ENCODE measurements around the gene PTPN5.
"Not testable (repeated sequence)": the region's sequence is repeated elsewhere in the genome, so short reads cannot be mapped to it uniquely, and the experiment has no call there.

PTPN5 gene

DNA sequence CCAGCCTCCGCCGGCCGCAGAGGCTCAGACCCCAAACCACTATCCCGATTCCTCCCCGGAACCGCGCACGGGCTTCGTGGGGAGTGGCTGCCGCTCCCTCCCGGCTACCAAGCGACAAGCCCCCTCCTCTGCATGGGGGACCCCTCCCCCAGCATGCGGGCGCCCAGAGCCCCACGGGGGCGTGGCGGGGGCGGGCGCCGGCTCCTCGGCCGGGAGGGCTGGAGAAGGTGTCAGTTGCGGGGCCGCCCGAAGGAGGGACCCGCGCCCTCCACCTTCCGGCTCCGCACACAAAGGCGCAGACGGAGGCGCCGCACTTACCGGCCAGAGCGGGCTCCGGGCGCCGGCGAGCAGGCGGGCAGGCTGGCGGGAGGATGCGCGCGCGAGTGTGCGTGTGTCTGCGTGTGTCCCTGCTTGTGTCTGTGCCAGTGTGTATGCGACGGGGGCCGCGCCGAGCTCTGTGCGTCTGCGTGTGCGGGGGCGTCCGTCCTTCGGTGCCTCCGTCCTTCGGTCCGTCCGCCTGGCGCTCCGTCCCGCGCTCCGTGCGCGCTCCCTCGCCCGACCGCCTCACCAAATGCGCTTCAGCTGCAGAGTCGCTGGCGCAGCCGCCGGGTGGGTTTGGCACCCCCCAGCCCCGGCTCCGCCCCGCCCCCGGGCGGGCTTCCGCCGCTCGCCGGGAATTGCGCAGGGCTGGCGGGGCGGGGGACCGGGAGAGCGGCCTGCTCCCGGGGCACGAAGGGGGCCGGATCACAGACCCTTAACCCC is at the start of gene PTPN5:
Gene PTPN5 (minus strand): TSS at position 592 of the 762 bp plus-strand sequence. CDS start 19,840 bp downstream, outside the sequence.
- no peak for DNase-seq (ENCODE audit: low read depth)

DNA sequence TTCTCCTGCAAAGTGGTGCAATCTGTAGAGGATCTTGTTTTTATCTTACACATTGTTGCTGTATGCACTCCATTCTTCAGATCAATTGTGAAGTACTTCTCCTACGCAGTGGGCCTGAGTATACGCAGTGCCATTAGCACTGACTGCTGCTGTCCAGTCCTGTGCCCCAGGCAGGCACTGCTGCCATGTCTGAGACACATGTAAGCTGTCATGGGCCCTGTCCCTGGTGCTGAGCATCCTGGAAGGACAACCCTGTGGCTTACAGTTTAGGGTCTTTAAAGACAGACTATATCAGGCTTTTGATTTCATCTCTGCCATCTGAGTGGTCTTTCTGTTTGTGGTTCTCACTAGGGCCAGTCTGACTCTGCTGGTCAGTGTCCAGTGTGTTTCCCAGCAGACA is 44.8 kb upstream of the PTPN5 start:
- no peak for DNase-seq (ENCODE audit: low read depth)

DNA sequence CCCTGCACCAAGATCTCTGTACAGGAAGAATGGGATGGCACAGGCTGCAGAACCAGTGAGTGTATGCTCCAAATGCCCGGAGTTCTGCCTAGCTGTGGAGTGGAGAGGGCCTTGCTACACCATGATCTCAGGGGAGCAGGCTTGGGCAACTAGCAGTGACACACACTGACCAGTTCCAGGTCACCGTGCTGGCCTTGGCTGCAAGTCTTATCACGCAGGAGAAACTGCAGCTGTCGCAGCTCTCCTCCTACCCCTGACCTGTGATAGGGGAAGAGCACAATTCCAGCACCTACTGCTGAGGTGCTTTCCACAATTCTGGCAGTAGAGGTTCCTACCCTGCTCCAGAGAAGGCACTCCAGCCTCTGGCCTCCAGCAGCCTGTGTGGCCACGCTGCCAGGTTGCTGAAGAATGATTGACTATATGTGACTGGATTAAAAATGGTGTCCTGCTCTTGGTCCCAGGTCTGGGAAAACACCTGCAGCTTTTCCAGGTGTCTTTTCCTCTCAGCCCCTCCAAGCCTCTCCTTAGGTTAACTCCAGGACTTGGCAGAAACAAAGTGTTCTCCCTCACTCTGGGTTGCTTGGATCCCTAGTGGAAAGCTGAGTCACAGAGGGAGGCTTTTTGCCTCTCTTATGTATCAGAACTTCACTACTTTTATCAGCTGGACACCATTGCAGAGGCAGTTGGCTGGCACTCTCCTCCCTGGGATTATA is 43.3 kb upstream of the PTPN5 start:
- no peak for DNase-seq (ENCODE audit: low read depth)

DNA sequence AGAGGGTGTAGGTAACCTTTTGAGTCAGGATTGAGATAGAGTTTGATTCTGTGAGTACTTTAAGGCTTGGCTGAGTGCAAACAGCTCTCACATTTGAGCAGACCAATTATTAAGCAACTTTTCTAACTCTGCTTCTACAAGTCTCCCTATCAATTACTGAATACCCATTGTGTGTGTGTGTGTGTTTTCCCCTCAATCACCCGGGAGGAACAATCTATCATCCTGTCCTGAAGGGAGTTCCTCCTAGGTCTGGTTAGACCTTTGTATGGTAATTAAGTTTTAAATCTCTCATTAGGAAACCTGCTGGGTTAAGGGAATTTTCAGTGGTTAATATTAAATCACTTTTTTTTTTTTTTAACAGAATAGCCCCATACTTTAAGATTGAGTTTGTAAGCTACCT is 28.6 kb upstream of the PTPN5 start:
- not testable (repeated sequence) for DNase-seq (ENCODE audit: low read depth)

DNA sequence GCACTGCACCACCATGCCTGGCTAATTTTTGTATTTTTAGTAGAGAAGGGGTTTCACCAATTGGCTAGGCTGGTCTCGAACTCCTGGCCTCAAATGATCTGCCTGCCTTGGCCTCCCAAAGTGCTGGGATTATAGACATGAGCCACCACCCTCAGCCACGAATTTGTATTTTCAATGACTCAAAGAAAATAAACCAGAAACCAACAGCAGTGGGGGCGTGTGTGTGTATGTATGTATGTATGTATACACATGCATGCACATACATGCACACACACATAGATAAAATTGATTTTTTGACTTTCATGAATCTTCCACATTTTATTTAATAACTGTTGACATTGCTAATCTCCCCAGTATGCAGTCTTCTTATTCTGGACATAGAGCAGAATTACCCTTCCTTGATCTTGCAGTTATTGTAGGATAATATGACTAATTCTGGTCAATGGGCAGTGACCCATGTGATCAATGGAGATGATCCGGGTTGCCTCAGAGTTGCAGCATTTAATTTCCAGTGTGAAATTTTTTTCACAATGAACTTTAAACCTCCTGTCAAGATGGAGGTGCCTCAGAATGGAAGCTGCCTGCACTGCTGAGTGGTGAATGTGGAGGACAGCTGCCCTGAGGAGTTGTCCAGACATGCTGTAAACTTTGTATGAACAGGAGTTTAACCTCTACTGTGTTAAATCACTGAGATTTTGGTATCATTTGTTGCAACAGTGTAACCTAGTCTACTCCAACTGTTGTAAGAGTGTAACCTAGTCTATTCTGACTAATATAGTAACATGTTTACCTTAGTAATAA is 12.8 kb upstream of the PTPN5 start:
- DNase-seq (ENCODE audit: low read depth) = no peak

DNA sequence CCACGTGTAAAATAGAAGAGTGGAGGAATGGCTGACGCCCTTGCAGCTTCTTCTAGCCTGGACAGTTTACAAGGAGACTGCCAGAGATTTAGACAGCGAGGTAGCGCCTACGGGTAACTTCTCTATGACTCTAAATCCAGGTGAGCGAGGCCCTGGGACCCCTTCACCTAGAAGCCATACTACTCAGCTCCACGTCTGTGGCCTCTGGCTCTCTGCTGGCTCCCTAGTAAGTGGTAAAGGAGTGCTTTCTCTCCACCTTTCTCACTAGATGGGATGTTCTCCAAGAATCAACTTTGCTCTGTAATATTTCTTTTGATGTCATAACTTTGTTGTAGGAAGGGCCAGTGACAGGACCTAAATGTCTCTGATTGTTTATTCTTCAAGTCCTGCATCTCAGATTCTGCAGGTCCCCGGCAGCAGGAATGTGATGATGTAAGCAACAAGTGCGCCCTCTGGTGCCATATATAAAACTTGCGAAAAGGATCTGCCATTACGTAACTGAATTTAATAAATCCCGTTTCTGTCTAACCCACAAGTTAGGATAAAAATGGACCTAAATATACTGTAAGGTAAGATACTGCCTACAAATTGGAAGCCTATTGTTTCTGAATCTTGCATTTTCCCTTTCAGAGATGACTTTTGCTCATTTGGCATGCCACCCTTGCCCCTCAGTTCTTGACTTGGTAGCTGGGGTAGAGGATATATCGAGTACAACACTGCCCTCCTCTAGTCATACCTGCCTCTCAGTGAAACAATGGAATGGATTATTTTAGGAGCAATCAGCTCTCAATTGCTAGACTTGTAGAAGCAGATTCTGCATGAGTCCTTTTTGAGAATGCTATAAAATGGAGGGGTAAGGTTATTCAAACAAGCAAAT is 11.0 kb upstream of the PTPN5 start:
- peak; percentile 35 for DNase-seq (ENCODE audit: low read depth)

DNA sequence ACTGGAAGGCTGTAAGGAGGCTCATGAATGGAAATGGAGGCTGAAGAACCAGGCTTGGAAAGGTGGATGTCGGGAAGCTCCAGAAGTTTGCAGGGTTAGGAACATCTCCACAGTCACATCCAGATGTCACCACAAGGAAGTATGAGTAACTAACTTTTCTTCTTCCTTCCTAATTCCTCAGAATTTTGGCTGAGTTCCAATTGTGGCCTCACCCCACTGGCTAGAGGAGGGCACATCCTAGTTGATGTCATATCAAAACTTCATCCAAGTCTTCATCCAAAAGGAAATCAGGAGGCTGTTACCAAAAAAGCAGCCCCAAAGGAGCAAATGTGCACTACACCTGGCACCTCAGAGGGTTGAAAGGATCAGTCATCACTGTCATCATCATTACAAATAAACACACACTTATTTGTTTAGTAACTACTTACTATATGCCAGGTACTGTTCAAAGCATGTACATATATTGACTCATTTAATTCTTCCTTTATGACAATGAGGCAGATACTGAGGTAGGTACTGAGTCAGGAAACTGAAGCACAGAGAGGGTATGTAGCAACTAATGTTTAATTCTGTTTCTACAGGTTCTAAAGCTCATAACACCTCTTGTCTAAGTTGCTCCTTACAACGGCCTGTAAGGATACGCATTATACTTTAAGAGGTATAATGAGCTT is 7.3 kb upstream of the PTPN5 start:
- no peak for DNase-seq (ENCODE audit: low read depth)

DNA sequence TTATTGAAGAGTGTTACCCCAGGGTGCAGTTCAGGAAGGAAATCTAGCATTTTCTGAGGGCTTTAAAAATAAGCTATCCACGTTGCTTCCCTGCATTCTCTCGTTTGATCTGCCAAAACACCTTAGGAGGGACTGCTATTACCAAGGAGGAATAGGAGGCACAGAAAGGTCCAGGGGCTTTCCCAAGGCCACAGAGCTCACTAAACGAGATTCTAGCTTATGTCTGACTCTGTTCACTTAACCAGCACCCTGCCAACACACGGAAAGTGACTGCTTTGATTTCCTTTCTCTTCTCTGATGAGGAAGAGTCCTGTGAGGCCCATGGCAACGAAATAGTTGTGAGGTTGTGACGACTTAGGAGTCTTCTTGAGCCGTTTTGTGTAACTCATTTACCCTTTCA is 3.4 kb upstream of the PTPN5 start:
- no peak for DNase-seq (ENCODE audit: low read depth)

DNA sequence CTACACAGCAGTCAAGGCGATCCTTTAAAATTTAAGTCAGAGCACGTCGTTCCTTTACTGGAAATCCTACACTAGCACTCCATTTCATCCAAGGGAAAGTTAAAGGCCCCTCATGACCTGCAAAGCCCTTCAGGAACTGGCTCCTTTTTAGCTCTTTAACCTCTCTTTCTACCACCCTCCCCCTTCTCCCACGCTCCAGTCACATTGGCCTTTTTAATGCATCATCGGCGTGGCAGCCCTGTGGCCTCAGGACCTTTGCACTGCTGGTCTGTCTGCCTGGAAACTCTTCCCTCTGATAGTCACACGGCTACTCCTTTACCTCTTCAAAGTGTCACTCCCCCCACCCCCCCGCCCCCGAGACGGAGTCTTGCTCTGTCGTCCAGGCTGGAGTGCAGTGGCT is 1.2 kb upstream of the PTPN5 start:
- no peak for DNase-seq (ENCODE audit: low read depth)

DNA sequence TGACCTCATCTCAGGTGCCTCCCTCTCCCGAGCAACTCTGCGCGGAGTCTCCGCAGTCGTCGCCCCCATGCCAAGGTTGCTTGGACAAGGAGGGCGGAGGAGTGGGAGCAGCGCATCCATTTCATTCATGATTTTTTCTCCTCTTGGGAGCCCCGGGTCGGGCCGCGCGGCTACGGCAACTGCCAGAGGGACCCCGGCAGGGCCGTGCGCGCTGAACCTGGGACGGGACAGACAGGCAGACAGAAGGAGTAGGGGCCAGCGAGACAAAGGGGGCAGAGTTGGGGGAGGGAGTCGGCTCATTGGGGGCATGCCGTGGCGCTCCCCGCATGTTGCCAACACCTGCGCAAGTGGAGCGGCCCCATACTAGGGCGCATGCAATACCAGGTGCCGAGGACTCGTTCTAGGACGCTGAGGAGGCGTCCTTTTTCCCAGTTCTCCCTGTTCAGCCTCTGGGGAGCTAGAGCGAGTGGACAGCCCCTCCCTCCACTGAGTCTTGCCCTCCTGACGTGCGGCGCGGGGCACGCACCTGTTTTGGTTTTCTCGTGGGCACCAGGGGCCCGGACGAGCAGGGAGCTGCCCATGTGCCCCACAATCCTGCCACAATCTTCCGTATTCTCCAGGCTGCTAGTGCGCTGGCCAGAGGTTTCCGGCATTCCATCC is 501 bp upstream of the PTPN5 start:
- no peak for DNase-seq (ENCODE audit: low read depth)

DNA sequence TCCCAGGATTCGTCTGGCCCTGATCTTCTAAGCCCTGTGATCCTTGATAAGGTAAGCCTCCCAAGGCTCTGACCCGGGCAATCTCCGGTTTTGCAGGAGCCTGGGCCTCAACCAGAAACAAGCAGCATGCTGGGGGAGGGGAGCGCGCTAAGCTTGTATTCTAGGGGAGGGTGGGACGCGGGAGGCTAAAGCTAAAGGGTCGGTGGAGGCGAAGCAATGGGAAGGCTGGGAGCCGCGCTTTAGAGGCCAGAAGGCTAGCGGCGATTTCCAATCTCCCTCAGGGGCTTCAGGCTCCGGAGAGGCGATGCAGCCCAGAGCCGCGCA is 753 bp downstream of the PTPN5 start:
- no peak for DNase-seq (ENCODE audit: low read depth)

DNA sequence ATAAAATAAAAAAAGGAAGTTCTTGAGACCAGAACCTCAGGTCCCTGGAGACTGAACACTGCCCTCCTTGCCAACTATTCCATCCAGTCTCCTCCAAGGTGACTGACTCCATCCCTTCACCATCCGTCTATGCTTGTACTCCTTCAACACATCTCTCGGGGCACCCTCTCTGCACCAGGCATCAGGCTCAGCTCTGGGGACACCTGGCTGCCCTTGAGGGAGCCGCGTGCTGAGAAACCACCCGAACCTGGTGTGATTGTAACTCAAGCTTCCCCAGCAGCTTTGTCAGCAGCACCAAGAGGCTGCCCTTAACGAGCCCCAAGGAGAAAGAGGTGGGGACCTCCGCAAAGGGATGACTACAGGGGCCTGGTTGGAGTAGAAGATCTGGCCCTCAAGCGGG is 1.7 kb downstream of the PTPN5 start:
- DNase-seq (ENCODE audit: low read depth) = no peak

DNA sequence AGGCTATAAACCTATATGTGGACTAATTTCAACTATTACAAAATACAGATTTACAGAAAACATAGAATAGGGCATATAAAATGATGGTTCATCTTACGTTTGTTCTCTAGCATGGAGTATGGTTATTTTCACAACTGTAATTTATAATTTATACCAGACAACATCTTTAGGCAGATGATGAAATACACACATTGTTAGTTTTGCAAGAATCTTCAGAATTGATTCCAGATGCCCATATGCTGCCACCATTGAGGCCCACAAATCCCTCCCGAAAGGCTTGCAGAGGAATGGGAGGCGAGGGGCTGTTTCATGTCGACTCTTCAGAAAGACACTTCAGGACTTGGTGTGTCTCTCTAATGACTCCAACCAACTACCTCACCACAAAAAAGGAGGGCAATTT is 6.2 kb downstream of the PTPN5 start:
- DNase-seq (ENCODE audit: low read depth) = no peak

DNA sequence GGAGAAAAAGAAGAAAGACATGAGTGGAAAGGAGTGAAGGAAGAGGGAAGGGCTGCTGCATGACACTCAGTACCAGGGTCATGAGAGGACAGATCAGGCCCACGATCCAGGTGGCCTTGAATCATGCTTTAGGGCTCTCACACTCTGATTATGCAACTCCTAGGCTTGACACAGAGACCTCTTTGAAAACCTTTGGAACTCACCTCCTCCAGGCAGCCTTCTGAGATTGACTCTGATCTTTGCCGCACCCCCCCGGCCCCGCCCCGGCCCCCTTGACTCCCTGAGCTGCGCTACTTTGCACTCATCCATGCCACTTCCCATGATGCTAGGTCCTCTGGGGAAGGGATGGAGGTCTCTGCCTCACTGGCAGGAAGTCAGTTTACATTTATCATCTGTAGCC is 10.7 kb downstream of the PTPN5 start:
- DNase-seq (ENCODE audit: low read depth) = no peak

DNA sequence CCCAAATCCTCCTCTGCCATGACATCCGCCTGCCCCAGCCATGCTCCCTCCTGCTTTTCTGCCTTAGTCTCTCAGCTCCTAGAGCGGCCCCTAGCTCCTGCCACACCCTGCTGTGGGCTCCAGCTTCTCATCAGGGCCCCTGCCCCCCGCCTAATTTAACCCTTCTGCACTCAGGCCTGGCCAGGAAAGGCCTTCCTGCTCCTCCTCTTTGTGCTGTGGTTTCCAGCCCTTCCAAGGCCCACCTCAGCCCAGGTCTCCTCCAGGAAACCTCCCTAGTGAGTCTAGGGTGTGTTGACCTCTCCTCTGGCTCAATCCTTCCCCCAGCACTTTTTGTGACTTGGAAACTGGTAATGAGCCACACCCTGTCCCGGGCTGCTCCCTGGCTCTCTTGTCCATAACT is 11.3 kb downstream of the PTPN5 start:
- DNase-seq (ENCODE audit: low read depth) = no peak

DNA sequence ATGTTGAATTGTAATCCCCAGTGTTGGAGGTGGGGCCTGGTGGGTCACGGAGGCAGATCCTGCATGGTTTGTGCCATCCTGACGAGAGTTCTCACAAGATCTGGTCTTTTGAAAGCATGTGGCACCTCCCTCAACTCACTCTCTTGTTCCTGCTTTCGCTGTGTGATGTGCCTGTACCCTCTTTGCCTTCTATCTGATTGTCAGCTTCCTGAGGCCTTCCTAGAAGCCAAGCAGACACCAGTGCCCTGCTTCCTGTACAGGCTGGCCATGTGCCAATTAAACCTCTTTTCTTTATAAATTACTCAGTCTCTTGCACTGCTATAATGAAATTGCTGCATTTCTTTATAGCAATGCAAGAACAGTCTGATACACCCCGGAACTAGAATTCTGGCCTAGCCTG is 13.1 kb downstream of the PTPN5 start:
- DNase-seq (ENCODE audit: low read depth) = no peak

DNA sequence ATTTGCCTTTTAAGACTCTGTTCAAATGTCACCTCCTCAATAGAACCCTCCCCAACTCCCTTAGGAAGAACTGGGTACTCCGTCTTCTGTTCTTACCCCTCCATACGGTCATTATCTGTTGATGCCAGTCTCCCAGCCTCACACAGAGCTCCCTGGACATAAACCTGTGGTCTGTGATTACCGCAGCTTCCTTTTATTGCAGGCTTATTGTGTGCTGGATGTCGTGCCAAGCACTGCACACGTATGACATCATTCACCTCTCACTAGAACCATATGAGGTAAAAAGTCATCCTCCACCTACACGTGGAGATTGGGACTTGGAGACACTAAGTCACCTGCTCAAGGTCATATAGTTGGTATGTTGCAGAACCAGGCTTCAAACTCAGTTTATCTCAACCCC is 15.3 kb downstream of the PTPN5 start:
- no peak for DNase-seq (ENCODE audit: low read depth)

DNA sequence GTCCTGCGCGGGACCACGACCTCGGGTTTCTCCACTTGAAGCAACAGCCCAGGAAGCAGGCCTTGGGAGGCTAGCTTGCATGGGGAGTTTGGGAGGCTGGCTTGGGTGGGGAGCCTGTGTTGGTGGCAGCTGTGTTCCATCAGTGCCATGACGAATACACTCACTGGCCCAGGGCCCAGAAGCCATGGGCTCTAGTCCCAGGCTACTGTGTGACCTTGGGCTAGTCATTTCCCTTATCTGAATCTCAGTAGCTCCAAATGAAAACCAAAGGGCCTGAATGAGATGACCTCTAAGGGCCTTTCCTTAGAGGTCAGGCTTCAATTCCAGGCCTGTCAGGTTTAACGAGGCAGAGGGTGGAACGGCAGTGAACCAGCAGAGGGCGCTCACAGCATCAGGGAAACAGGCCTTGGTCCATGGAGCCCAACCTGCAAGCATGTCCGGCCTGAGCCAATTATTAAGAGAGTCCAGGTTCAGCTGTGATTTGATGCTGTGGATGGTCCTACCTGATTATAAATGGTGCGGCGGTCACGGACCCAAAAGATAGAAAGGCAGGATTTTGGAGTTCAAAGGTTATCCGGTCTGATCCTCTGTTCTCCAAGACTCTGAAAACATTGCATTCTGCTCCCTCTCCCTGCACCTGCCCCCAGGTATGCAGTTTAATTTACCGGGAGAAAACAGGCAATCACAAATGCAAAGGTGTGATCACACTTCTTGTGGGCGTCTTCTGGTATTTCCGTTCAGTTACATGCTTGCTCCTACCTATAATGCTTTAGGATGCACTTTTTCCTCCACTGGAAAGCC is 15.9 kb downstream of the PTPN5 start:
- no peak for DNase-seq (ENCODE audit: low read depth)

DNA sequence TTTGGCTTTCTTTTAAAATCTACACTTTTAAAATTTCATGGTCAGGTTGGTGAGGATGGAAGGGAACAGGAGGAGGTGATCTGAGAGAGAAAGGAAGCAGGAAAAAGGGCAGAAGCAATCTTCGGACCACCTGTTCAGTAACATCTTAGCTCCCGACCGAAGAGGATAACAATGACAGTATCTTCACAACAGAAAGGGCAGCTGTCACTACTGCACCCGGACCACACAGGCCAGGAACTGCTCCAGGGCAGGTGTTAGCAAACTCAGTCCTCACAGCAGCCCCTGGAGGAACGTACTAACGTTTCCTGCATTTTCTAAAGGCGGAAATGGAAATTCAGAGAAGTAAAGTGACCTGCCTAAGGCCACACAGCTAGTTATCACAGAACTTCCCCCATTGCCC is 16.8 kb downstream of the PTPN5 start:
- DNase-seq (ENCODE audit: low read depth) = no peak

DNA sequence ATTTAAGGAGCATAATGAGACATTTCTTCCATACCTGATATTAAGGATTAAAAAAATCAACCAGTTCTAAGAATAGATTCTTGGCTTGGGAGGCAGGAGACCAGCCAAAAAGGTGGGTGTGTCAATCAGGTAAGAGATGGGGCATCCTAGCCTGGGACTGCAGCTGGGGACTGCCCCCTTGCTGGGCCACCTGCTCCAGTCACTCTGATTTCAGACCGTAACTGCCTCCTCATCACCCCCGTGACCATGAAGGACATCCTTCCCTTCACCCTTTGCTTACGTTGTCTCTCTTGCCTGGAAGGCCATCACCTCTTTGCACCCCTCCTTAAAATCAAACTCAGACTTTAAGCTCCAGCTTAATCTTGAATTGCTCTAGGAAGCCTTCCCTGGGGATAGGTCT is 17.9 kb downstream of the PTPN5 start:
- no peak for DNase-seq (ENCODE audit: low read depth)
